HG03439 (cell line): ENCODE data around the gene PCDHA6.
"Not testable (repeated sequence)": the region's sequence is repeated elsewhere in the genome, so short reads cannot be mapped to it uniquely, and the experiment has no call there.

Experiments used
- ATAC-seq: cut with Tn5 transposase; IDR thresholded peaks from one replicate; pipeline ENCODE4 v1.9.1; 2021; ENCODE audit warnings: mild to moderate bottlenecking, moderate library complexity; ENCODE audit not compliant: unreplicated experiment

PCDHA6 gene

GRCh38 chr5:140827704-140828361 is at the start of gene PCDHA6:
Gene PCDHA6 (plus strand): TSS chr5:140827960. CDS start chr5:140828092, 132 bp downstream.
- no peak for ATAC-seq

- no peak for ATAC-seq
These were observed 47.2 kb upstream of the PCDHA6 start for GRCh38 chr5:140780512-140780911.

GRCh38 chr5:140785905-140786686 is 41.7 kb upstream of the PCDHA6 start, which contains the start of gene PCDHA1:
Gene PCDHA1 (plus strand): TSS chr5:140786140.
- ATAC-seq = no peak

- ATAC-seq = not testable (repeated sequence)
These were observed 40.3 kb upstream of the PCDHA6 start for GRCh38 chr5:140787422-140787821.

GRCh38 chr5:140787849-140788504 is 39.8 kb upstream of the PCDHA6 start:
- not testable (repeated sequence) for ATAC-seq

- ATAC-seq = no peak
These were observed 36.7 kb upstream of the PCDHA6 start for GRCh38 chr5:140791089-140791488.

- ATAC-seq = no peak
These were observed 33.0 kb upstream of the PCDHA6 start, which contains the start of gene PCDHA2 for GRCh38 chr5:140794595-140795258. Gene PCDHA2 (plus strand): TSS chr5:140794852.

GRCh38 chr5:140795259-140795641 is 32.5 kb upstream of the PCDHA6 start:
- no peak for ATAC-seq

- ATAC-seq = not testable (repeated sequence)
These were observed 31.6 kb upstream of the PCDHA6 start for GRCh38 chr5:140796072-140796717.

GRCh38 chr5:140796718-140797095 is 31.1 kb upstream of the PCDHA6 start:
- no peak for ATAC-seq

GRCh38 chr5:140800816-140801493 is 26.8 kb upstream of the PCDHA6 start, which contains the start of gene PCDHA3:
Gene PCDHA3 (plus strand): TSS chr5:140801057.
- ATAC-seq = no peak

- ATAC-seq = no peak
These were observed 26.3 kb upstream of the PCDHA6 start for GRCh38 chr5:140801494-140801841.

- ATAC-seq = not testable (repeated sequence)
These were observed 25.4 kb upstream of the PCDHA6 start for GRCh38 chr5:140802381-140802780.

- no peak for ATAC-seq
These were observed 24.9 kb upstream of the PCDHA6 start for GRCh38 chr5:140802781-140803271.

- no peak for ATAC-seq
These were observed 20.7 kb upstream of the PCDHA6 start, which contains the start of gene PCDHA4 for GRCh38 chr5:140806834-140807775. Gene PCDHA4 (plus strand): TSS chr5:140807068.

GRCh38 chr5:140808241-140808888 is 19.4 kb upstream of the PCDHA6 start:
- not testable (repeated sequence) for ATAC-seq

- no peak for ATAC-seq
These were observed 18.9 kb upstream of the PCDHA6 start for GRCh38 chr5:140808889-140809291.
